HCT116 (cell line): ENCODE results near the gene MN1. TPM values are rescaled to one million over a fixed set of nuclear protein-coding genes. Genes with fewer than 3 reads are reported as not detected.

ENCODE experiments used
- ATAC-seq: fragments of 200-7000 bp; cut with Tn5 transposase; 2 replicates; pipeline ENCODE4 v1.9.1; 2020; ENCODE audit warnings: mild to moderate bottlenecking, moderate library complexity
- BruUV-seq: library from RNA; stranded (reverse); fragments of 400-500 nt; replicated peaks from 2 replicates; lab custom pipeline; 2021; lab: Mats Ljungman, UMichigan
- CTCF ChIA-PET: fragments of 300-600 bp; sonication (Branson Sonifier 250); formaldehyde crosslinking; loops from one replicate; lab custom pipeline; 2021; ENCODE audit warnings: antibody characterized with exemption; lab: Charles Lee
- POLR2A ChIA-PET: fragments of 300-600, 350-600 bp; sonication (Branson Sonifier 250); formaldehyde crosslinking; loops from one replicate; lab custom pipeline; 2021; ENCODE audit warnings: antibody characterized with exemption; lab: Charles Lee
- RAD21 ChIA-PET, 2 experiments: fragments of 300-600 bp; sonication (Branson Sonifier 250); formaldehyde crosslinking; loops; one replicate each; lab custom pipeline; 2023; ENCODE audit warnings: low total read pairs in 2 of 2; ENCODE audit not compliant: uncharacterized antibody in 2 of 2, unreplicated experiment in 2 of 2, low non-redundant PET in 1 of 2; lab: Charles Lee
- DNase-seq: peaks from one replicate; pipeline ENCODE4 v3.0.0-alpha.2; 2010; ENCODE audit warnings: low read depth, low spot score
- H2AFZ ChIP-seq: fragments of 200-600 bp; shearing (Covaris generic), sonication (generic); 2 replicates; pipeline ENCODE4 v1.6.1; 2017; ENCODE audit warnings: low read depth, mixed run types, mixed read lengths, antibody characterized with exemption, low read length; ENCODE audit not compliant: poor library complexity, severe bottlenecking
- H3K27ac ChIP-seq: 2 replicates; pipeline ENCODE4 v1.5.1; 2012; ENCODE audit warnings: low read depth, low read length
- H3K27me3 ChIP-seq: fragments of 200-600 bp; sonication (generic); 2 replicates; pipeline ENCODE4 v1.6.1; 2016; ENCODE audit warnings: mixed run types, low read length, mixed read lengths; ENCODE audit not compliant: insufficient read depth
- H3K36me3 ChIP-seq, 2 experiments: fragments of 200-500 bp in 1 of 2; fragments of 200-600 bp in 1 of 2; sonication (Bioruptor generic) in 1 of 2; sonication (generic) in 1 of 2; 2 replicates each; pipeline versions ENCODE4 v1.5.1 to v1.6.1; 2014 to 2016; ENCODE audit warnings: low read length in 2 of 2, inconsistent platforms in 1 of 2, mixed read lengths in 1 of 2, mixed run types in 1 of 2; ENCODE audit not compliant: insufficient read depth in 2 of 2, control insufficient read depth in 1 of 2
- H3K4me1 ChIP-seq, 2 experiments: fragments of 200-600 bp in 1 of 2; sonication (generic) in 1 of 2; 2 replicates each; pipeline versions ENCODE4 v1.5.1 to v1.6.1; 2012 to 2017; ENCODE audit warnings: low read length in 2 of 2, inconsistent platforms in 1 of 2, mild to moderate bottlenecking in 1 of 2, mixed read lengths in 1 of 2, mixed run types in 1 of 2, moderate library complexity in 1 of 2; ENCODE audit not compliant: insufficient read depth in 2 of 2, control insufficient read depth in 1 of 2
- H3K4me2 ChIP-seq: fragments of 200-600 bp; sonication (generic); 2 replicates; pipeline ENCODE4 v1.6.1; 2017; ENCODE audit warnings: mixed run types, low read length, mixed read lengths
- H3K4me3 ChIP-seq, 2 experiments: fragments of 200-600 bp in 1 of 2; sonication (generic) in 1 of 2; replicated peaks in 1 of 2; 2 replicates each; pipeline ENCODE4 v1.5.1; 2011 to 2016; ENCODE audit warnings: low read length in 2 of 2, control low read depth in 1 of 2, low read depth in 1 of 2, mild to moderate bottlenecking in 1 of 2, mixed read lengths in 1 of 2, mixed run types in 1 of 2
- H3K79me2 ChIP-seq: fragments of 200-600 bp; sonication (generic); 2 replicates; pipeline ENCODE4 v1.6.1; 2017; ENCODE audit warnings: mild to moderate bottlenecking, mixed run types, low read length, moderate library complexity, mixed read lengths; ENCODE audit not compliant: insufficient read depth
- H3K9ac ChIP-seq: fragments of 200-600 bp; sonication (generic); 2 replicates; pipeline ENCODE4 v1.6.1; 2016; ENCODE audit warnings: low read length, mixed read lengths
- H3K9me2 ChIP-seq: fragments of 200-600 bp; sonication (generic), shearing (Covaris generic); 2 replicates; pipeline ENCODE4 v1.6.1; 2017; ENCODE audit warnings: mixed run types, mild to moderate bottlenecking, moderate library complexity; ENCODE audit not compliant: insufficient read depth
- H3K9me3 ChIP-seq, 2 experiments: fragments of 200-500 bp in 1 of 2; fragments of 200-600 bp in 1 of 2; sonication (Bioruptor generic) in 1 of 2; sonication (generic) in 1 of 2; 2 replicates each; pipeline ENCODE4 v1.6.1; 2014 to 2017; ENCODE audit warnings: low read length in 2 of 2, mixed read lengths in 2 of 2, inconsistent platforms in 1 of 2, low read depth in 1 of 2, mild to moderate bottlenecking in 1 of 2, mixed run types in 1 of 2, moderate library complexity in 1 of 2; ENCODE audit not compliant: control insufficient read depth in 1 of 2, insufficient read depth in 1 of 2
- H4K20me1 ChIP-seq: fragments of 200-600 bp; sonication (generic), shearing (Covaris generic); 2 replicates; pipeline ENCODE4 v1.6.1; 2017; ENCODE audit warnings: mixed run types, mild to moderate bottlenecking, moderate library complexity; ENCODE audit not compliant: insufficient read depth
- CBX3 ChIP-seq: IDR thresholded peaks from 2 replicates; pipeline ENCODE4 v1.6.1; 2012; ENCODE audit warnings: low read depth
- CEBPB ChIP-seq: IDR thresholded peaks from 2 replicates; pipeline ENCODE4 v1.6.1; 2012; ENCODE audit warnings: low read depth
- EZH2phosphoT487 ChIP-seq: fragments of 200-600 bp; IDR thresholded peaks from 2 replicates; pipeline ENCODE4 v1.6.1; 2018; ENCODE audit warnings: antibody characterized with exemption, borderline replicate concordance
- FOSL1 ChIP-seq: IDR thresholded peaks from 2 replicates; pipeline ENCODE4 v1.6.1; 2012; ENCODE audit warnings: low read depth
- JUND ChIP-seq: IDR thresholded peaks from 2 replicates; pipeline ENCODE4 v1.6.1; 2012
- SP1 ChIP-seq: IDR thresholded peaks from 2 replicates; pipeline ENCODE4 v1.6.1; 2012; ENCODE audit warnings: low read depth
- SRF ChIP-seq: IDR thresholded peaks from 2 replicates; pipeline ENCODE4 v1.6.1; 2012; ENCODE audit warnings: low read depth
- ZFX ChIP-seq: fragments of 450-650 bp; IDR thresholded peaks from 2 replicates; pipeline ENCODE4 v1.6.1; 2017
- intact Hi-C: fragments of 100-400 bp; cut with micrococcal nuclease; formaldehyde crosslinking; loops from 2 replicates; pipeline ENCODE4 v1.10.0; 2022
- total RNA-seq: library from RNA; stranded (reverse); gene quantifications from one replicate; pipeline ENCODE4 v1.2.1, GENCODE V29; 2021; ENCODE audit not compliant: unreplicated experiment
- TF ChIP-seq, protein P1 (sequence below), 3 experiments: fragments of 200-600 bp in 1 of 3; sonication (generic) in 1 of 3; IDR thresholded peaks in 2 of 3; conservative IDR thresholded peaks in 1 of 3; 2 replicates each; pipeline ENCODE4 v1.5.1; 2012 to 2017; ENCODE audit warnings: low read depth in 2 of 3, low read length in 2 of 3, antibody characterized with exemption in 1 of 3, borderline replicate concordance in 1 of 3, control low read depth in 1 of 3, mild to moderate bottlenecking in 1 of 3, mixed read lengths in 1 of 3, mixed run types in 1 of 3, moderate library complexity in 1 of 3; ENCODE audit not compliant: insufficient read depth in 1 of 3

Gene MN1
- total RNA-seq, 1 experiment from 2014 or later = 2.9 TPM

DNA sequence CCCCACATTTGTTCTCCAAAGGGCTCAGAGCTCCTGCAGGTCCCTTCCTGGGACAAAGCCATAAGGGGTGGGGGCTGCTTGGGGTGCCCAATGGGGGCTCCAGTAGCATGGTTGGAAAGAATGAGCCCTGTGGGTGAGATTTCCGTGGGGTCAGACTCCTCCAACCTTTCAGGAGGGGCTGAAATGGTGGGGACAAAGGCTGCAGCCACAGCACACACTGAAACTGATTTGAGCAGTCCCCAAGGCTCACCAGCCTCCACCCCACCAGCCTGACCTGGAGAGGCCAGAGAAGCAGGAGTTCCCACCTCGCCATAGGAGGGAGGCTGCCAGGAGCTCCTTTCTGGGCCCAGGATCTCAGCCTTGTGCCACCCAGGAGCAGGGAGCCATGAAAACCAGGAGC lies 69.2 kb downstream of the MN1 start:
- POLR2A ChIA-PET = no interaction called here

DNA sequence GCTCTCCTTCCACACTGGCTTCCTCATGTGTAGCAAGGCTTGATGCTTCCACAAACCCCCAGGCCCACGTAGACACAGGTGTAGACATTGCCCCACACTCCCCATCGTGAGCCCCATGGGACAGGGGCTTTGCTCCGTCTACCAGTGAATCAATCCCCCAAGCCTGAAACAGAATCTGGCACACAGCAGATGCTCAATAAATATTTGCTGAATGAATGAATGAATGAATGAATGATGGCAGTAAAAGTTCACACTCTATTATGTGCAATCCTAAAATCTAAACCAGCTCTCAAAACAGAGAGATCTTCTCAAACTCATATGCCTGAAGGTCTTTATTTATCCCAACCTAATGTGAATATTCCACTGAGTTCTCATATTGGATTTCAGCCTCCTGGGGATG lies 69.9 kb downstream of the MN1 start:
- ChIA-PET POLR2A (no interaction called here), CTCF (no interaction called here), RAD21 (no interaction called here)
- Histone ChIP-seq H3K9ac (no peak overlapping the region), H3K27ac (no peak overlapping the region), H3K9me3 (no peaks in the 10 kb centered on the region), H3K9me2 (no peaks in the 10 kb centered on the region), H4K20me1 (no peaks in the 10 kb centered on the region), H3K4me1 (peaks cover 9 to 13% of the 10 kb centered on the region in 2 experiments), H3K79me2 (no peaks in the 10 kb centered on the region), H3K4me3 (no peak overlapping the region), H3K36me3 (no peaks in the 10 kb centered on the region), H2AFZ (no peak overlapping the region), H3K27me3 (no peaks in the 10 kb centered on the region; the same call in 1 of the 2 replicates), H3K4me2 (no peak overlapping the region)
- no TSS peak for BruUV-seq
- TF ChIP-seq ZFX (no peak), CEBPB (no peak)
- TF ChIP-seq, protein P1, sequence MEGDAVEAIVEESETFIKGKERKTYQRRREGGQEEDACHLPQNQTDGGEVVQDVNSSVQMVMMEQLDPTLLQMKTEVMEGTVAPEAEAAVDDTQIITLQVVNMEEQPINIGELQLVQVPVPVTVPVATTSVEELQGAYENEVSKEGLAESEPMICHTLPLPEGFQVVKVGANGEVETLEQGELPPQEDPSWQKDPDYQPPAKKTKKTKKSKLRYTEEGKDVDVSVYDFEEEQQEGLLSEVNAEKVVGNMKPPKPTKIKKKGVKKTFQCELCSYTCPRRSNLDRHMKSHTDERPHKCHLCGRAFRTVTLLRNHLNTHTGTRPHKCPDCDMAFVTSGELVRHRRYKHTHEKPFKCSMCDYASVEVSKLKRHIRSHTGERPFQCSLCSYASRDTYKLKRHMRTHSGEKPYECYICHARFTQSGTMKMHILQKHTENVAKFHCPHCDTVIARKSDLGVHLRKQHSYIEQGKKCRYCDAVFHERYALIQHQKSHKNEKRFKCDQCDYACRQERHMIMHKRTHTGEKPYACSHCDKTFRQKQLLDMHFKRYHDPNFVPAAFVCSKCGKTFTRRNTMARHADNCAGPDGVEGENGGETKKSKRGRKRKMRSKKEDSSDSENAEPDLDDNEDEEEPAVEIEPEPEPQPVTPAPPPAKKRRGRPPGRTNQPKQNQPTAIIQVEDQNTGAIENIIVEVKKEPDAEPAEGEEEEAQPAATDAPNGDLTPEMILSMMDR (IDR thresholded peaks at IDR 0.05 in 2 of 3, conservative IDR thresholded peaks at IDR 0.05 in 1 of 3; ENCODE audit: borderline replicate concordance in 1 of 3, insufficient read depth in 1 of 3, low read depth in 2 of 3, low read length in 2 of 3) = no peak
- ATAC-seq (no peak), DNase-seq (no peak)
- intact Hi-C loops = no loop called here

More for the DNA sequence above, 69.2 kb downstream of the MN1 start:
- Histone ChIP-seq H3K9me3 (no peaks in the 10 kb centered on the region), H3K4me1 (peaks cover 1 to 5% of the 10 kb centered on the region in 2 experiments; a peak in 2 of 4 replicates), H2AFZ (no peak overlapping the region), H3K27ac (no peak overlapping the region), H3K4me2 (no peak overlapping the region)
- RAD21 ChIA-PET = no interaction called here
- TF ChIP-seq EZH2phosphoT487 (no peak), SRF (no peak), ZFX (no peak), CBX3 (no peak), JUND (no peak), FOSL1 (no peak), SP1 (no peak)
- TF ChIP-seq, all 23 proteins: peak for 0
- no peaks in the 10 kb centered on the region for H4K20me1 ChIP-seq
- intact Hi-C loops = no loop called here
- H3K9ac ChIP-seq = no peak overlapping the region
- H3K4me3 ChIP-seq = no peak overlapping the region
- H3K9me2 ChIP-seq = no peaks in the 10 kb centered on the region
- BruUV-seq = no TSS peak
- no peaks in the 10 kb centered on the region for H3K79me2 ChIP-seq
- ATAC-seq (no peak), DNase-seq (no peak)
- CTCF ChIA-PET = no interaction called here
- H3K27me3 ChIP-seq = no peaks in the 10 kb centered on the region; the same call in 1 of the 2 replicates
- no peaks in the 10 kb centered on the region for H3K36me3 ChIP-seq
